GM19395 (cell line): ENCODE results near the gene TBC1D26.
"Not testable (repeated sequence)": the region's sequence is repeated elsewhere in the genome, so short reads cannot be mapped to it uniquely, and the experiment has no call there.

Experiments used
- ATAC-seq: cut with Tn5 transposase; IDR thresholded peaks from one replicate; pipeline ENCODE4 v1.9.1; 2021; ENCODE audit warnings: mild to moderate bottlenecking, moderate library complexity; ENCODE audit not compliant: unreplicated experiment

Gene TBC1D26

GRCh38 chr17:15742921-15743320 lies 10.8 kb downstream of the TBC1D26 start:
- ATAC-seq, result no peak

DNA sequence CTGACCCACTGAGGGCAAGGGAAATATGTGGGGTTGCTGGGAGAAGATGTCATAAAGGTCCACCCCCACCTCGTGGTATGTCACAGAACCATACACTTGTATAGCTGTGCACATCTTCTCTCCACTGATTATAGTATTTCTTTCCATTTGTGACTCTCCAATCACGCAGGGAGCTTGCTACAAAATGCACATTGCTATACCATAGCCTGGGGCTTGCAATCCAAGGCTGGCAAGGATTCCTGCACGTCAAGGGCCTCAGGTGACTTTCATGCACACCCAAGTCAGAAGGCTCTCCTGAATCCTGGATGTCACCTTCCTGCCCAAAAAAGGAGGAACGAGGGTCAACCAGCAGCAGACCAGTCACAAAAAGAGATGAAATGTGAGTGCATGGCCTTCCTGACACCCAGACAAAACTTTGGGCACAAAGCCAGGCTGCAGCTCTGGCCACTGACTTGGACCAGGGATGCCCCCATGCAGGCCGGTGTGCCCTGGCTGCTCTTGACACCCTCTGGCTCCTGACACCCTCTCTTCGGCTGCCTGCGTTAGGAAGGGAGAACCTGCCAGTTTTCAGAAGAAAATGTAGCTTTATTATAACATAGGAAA lies 12.1 kb downstream of the TBC1D26 start:
- no peak for ATAC-seq

DNA sequence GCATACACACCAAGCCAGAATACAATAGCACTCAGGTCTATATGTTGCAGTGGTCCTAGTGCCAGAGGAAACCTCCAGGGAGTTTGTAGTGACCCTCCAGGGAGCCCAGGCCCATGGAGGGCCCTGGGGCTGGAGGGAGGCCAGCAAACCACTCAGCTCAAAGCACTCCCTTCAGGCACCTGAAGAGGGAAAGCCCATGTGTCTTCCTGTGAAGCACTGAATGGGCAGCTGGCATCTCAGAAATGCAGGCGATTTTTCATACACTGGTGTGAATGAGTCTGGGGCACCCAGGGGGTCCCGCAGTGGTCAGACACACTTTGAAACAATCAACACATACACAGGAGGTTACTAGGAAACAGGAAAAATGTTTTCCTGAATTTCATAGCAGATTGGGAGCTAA lies 12.8 kb downstream of the TBC1D26 start:
- no peak for ATAC-seq

GRCh38 chr17:15749403-15749802 lies 17.3 kb downstream of the TBC1D26 start:
- ATAC-seq, result not testable (repeated sequence)

DNA sequence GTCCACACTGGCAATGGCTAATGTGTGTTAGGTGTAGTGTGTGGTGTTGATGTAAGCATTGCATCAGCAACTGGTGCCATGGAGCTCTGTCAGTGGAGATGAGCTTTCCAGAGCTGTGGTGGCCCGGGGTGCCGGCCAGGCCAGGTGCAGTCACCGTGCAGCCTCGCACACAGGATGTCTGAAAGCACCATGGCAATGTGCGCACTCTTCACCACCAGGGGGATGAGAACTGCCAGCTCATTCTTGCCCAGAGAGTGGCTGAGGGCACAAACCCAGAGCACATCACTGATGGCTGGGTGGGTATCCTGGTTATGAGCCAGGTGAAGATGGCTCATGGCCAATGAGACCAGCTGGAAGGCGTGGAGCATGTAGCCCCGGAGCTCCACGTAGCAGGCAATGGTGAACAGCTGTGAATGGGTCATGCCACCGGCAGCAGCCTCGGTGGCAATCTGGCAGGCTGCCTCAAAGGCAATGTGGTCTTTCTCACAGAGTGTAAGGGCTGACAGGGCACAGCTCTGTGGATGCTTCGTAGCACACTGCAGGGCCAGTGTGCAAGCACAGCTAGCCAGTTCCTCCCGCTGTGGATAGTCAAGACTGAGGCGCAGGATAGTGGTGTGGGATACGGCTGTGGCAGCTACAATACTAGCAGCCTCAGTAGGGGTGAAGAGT lies 36.9 kb downstream of the TBC1D26 start:
- ATAC-seq, result not testable (repeated sequence)

GRCh38 chr17:15770679-15771078 lies 38.6 kb downstream of the TBC1D26 start:
- not testable (repeated sequence) for ATAC-seq

DNA sequence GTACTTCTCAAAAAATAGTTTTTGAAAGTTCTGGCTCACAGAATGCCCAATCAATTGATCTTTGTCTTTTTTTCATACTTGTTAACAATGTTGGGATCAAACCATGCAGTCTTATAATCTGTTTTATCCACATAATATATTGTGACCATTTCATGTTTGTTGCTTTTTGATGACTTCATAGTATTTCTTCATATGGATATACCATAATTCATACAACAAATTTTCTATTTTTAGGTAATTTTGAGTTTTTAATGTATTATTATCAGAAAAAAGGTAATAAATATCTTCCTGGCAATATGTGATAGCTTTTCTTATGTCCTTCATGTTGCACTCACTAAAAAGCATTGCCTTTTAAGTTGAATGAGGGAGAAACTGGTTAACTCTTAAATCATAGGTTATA lies 44.8 kb downstream of the TBC1D26 start:
- no peak for ATAC-seq

GRCh38 chr17:15777297-15777696 lies 45.2 kb downstream of the TBC1D26 start:
- no peak for ATAC-seq

DNA sequence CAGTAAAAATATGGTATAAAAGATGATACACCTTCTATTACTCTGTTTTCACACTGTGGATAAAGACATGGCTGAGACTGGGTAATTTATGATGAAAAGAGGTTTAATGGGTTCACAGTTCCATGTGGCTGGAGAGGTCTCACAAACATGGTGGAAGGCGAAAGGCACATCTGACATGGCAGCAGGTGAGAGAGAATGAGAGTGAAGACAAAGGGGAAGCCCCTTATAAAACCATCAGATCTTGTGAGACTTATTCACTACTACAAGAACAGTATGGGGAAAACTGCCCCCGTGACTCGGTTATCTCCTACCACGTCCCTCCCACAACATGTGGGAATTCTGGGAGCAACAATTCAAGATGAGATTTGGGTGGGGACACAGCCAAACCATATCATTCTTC lies 45.6 kb downstream of the TBC1D26 start:
- no peak for ATAC-seq

DNA sequence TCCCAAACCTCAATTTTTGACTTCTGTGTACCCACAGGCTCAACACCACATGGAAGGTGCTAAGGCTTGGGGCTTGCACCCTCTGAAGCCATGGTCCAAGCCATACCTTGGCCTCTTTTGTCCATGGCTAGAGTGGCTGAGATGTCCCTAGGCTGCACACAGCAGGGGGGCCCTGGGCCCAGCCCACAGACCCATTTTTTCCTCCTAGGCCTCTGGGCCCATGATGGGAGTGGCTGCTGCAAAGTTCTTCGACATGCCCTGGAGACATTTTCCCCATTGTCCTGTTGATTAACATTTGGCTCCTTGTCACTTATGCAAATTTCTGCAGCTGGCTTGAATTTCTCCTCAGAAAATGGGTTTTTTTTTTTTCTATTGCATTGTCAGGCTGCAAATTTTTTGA lies 47.0 kb downstream of the TBC1D26 start:
- ATAC-seq, result no peak

- no peak for ATAC-seq
These were observed 48.1 kb downstream of the TBC1D26 start for GRCh38 chr17:15780188-15780587.

DNA sequence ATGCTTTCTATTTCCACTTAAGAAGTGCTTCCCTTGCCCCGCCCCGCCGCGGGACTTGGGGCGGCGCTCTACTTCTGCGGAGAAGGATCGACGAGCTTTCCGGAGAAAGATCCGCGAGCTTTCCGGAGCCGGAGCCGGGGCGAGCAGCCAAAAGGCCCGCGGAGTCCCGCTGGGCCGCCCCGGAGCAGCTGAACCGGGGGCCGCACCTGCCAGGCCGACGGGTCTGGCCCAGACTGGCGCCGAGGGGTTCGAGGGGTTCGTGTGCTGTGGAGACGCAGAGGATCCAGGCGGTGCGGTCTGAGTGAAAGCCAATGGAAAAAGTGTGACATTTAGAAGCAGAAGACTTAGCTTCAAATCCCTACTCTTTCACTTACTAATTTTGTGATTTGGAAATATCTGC lies 50.8 kb downstream of the TBC1D26 start:
- ATAC-seq, result no peak

DNA sequence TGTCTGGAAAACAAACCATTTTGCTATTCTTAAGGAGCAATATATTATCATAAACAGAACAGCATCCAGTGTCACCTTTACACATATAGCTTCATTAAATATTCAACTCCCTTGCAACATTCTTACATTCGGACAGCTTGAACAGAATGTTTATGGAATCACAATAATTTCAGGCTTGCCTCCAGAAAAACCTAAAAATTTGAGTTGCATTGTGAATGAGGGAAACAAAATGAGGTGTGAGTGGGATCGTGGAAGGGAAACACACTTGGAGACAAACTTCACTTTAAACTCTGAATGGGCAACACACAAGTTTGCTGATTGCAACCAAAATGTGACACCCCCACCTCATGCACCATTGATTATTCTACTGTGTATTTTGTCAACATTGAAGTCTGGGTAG lies 51.4 kb downstream of the TBC1D26 start:
- no peak for ATAC-seq

GRCh38 chr17:15784351-15784750 lies 52.3 kb downstream of the TBC1D26 start:
- not testable (repeated sequence) for ATAC-seq

DNA sequence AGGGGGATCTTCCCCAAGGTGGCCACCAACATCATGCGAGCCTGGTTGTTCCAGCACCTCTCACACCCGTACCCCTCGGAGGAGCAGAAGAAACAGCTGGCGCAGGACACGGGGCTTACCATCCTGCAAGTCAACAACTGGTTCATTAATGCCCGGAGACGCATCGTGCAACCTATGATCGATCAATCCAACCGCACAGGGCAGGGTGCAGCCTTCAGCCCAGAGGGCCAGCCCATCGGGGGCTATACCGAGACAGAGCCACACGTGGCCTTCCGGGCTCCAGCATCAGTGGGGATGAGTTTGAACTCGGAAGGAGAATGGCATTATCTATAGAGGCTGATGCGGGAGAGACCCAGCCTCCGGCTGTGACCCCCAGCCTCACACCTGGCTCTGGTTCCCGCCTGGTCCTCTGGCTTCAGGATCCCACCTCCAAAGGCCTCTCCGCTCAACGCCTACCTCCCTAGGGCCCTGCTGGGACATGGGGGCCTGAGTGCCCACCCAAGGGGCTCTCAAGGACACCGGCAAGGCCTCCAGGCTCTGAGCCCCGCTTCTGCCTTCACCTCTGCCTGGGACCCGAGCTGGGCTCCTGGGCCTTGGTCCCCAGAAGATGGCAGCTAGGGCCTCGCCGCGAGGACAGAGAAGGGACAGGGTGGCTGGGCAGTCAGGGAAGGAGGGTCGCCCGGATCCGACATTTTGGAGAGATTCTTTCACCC lies 55.4 kb downstream of the TBC1D26 start:
- not testable (repeated sequence) for ATAC-seq

DNA sequence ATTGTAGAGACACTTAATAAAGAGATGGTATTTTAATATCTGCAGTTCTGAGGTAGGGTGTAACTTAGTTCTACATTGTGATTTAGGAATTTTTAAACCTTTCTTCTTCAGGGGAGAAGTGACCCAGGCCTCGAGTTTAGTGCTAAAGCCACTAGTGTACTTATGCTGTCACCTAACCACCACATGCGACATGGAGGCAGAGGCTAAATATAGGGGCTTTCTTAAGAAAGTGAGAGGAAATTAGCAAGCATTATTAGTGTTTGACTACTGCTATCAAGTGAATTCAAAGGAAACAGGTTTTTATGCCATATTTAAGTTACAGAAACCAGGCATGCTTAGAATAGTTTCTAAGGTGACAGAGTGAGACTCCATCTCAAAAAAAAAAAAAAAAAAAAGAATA lies 56.3 kb downstream of the TBC1D26 start:
- ATAC-seq, result not testable (repeated sequence)
